Measurements from ENCODE around the gene UCMA. TPM values are rescaled to one million over a fixed set of nuclear protein-coding genes. Genes with fewer than 3 reads are reported as not detected.
"Not testable (repeated sequence)": the region's sequence is repeated elsewhere in the genome, so short reads cannot be mapped to it uniquely, and the experiment has no call there.

The UCMA gene
- not detected for total RNA-seq

- Histone ChIP-seq H3K4me3 (no peak within 1 kb of the TSS), H3K4me1 (replicated peaks in 1 of 2) (no peaks in the 10 kb centered on the region), H3K27ac (no peak within 1 kb of the TSS)
- no peak for ATAC-seq (replicated peaks in 6 of 8)
- 0 to 100% (median 80%) methylated on average over 1 to 4 of the region's 10 CpGs; no CpG with 5 or more reads in 5 of the 10 experiments for WGBS, 10 experiments
- in situ Hi-C loops (cut with MboI; ENCODE audit: low pct_unique_long_range_greater_than_20kb in 2 of 9, low sequenced_read_pairs in 9 of 9, unreplicated experiment in 9 of 9), result no loop called here
Observed at GRCh38 chr10:13234172-13234571, at the start of gene UCMA. Gene UCMA (minus strand): TSS chr10:13234374. CDS start chr10:13234258, 116 bp downstream.

DNA sequence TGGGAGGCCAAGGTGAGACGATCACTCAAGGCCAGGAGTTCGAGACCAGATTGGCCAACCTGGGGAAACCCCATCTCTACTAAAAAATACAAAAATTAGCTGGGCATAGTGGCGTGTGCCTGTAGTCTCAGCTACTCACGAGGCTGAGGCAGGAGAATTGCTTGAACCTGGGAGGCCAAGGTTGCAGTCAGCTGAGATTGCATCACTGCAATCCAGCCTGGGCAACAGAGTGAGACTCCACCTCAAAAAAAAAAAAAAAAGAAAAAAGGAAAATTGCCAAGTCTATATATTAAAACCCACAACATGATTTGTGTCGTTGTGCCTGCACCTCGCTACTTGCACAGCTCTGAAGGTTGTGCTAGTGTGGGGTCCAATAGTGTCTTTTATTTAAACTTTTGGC lies 48.2 kb upstream of the UCMA start:
- H3K4me1 ChIP-seq (replicated peaks in 1 of 2); H3K27ac ChIP-seq; H3K4me3 ChIP-seq; ATAC-seq (replicated peaks in 6 of 8): not testable (repeated sequence)
- in situ Hi-C loops (cut with MboI; ENCODE audit: low pct_unique_long_range_greater_than_20kb in 2 of 9, low sequenced_read_pairs in 9 of 9, unreplicated experiment in 9 of 9), result loop anchor here in 1 of 9 experiments (10.0 kb wide), 1 partner anchor 68 kb away; no protein-coding TSS in a partner anchor
- WGBS, 10 experiments, result 67 to 100% (median 95%) methylated on average over 1 to 3 of the region's 6 CpGs

DNA sequence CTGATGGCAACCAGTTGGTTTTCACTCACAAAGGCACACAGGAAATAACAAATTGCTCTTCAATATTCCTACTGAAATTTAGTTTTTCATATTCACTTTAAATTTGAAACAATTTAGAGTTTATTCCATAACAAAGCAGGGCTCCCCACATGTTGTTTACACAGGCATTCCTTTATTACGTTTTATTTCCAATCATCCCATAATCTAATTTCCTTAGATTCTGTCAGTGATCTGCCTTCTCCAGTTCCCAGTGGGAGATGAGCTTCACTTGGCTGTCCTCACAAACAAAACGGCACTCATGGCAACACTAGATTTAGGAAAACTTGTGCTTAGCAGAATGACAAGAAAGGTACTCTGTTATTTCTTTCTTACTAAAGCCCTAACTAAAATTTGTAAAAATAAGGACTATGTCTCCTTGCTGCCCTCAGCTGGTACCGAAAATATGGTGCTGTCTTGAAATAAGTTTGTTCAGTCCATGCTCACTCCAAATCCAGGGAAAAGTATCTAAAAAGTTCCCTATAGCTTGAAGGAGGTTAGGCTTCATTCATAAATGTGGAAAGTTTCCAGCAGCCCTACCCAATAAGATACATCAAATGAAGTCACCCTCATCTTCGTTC lies 42.7 kb upstream of the UCMA start:
- in situ Hi-C loops (cut with MboI; ENCODE audit: low pct_unique_long_range_greater_than_20kb in 2 of 9, low sequenced_read_pairs in 9 of 9, unreplicated experiment in 9 of 9), result no loop called here
- no peak for ATAC-seq (replicated peaks in 6 of 8)
- Histone ChIP-seq H3K27ac (no peak overlapping the region), H3K4me3 (no peak overlapping the region), H3K4me1 (replicated peaks in 1 of 2) (peaks cover 2 to 4% of the 10 kb centered on the region in 2 donors)
- WGBS, 10 experiments, result 36 to 100% (median 66%) methylated on average over 2 to 4 of the region's 4 CpGs

- WGBS, 10 experiments, result 90 to 100% (median 100%) methylated on average over 1 to 6 of the region's 11 CpGs; no CpG with 5 or more reads in 2 of the 10 experiments
- ATAC-seq (replicated peaks in 6 of 8); H3K4me3 ChIP-seq; H3K4me1 ChIP-seq (replicated peaks in 1 of 2); in situ Hi-C loops (cut with MboI; ENCODE audit: low pct_unique_long_range_greater_than_20kb in 2 of 9, low sequenced_read_pairs in 9 of 9, unreplicated experiment in 9 of 9); H3K27ac ChIP-seq: not testable (repeated sequence)
Observed at GRCh38 chr10:13276146-13276545, 42.0 kb upstream of the UCMA start.

GRCh38 chr10:13272164-13272571 lies 38.0 kb upstream of the UCMA start:
- 3 to 100% (median 88%) methylated on average over 1 to 11 of the region's 12 CpGs; no CpG with 5 or more reads in 3 of the 10 experiments for whole genome bisulfite sequencing, 10 experiments

GRCh38 chr10:13271552-13272163 lies 37.5 kb upstream of the UCMA start:
- Histone ChIP-seq H3K4me1 (replicated peaks in 1 of 2) (peaks cover 2 to 7% of the 10 kb centered on the region in 2 donors), H3K27ac (no peak overlapping the region), H3K4me3 (no peak overlapping the region)
- in situ Hi-C loops (cut with MboI; ENCODE audit: low pct_unique_long_range_greater_than_20kb in 2 of 9, low sequenced_read_pairs in 9 of 9, unreplicated experiment in 9 of 9), result no loop called here
- 0 to 100% (median 46%) methylated on average over 1 to 3 of the region's 14 CpGs; no CpG with 5 or more reads in 6 of the 10 experiments for WGBS, 10 experiments
- ATAC-seq (replicated peaks in 6 of 8), result peak in 4 of 8 experiments; percentile 22 to 71 (median 28)

More at GRCh38 chr10:13272164-13272571, 38.0 kb upstream of the UCMA start:
- no peak overlapping the region for H3K4me3 ChIP-seq
- H3K27ac ChIP-seq, result no peak overlapping the region
- in situ Hi-C loops (cut with MboI; ENCODE audit: low pct_unique_long_range_greater_than_20kb in 2 of 9, low sequenced_read_pairs in 9 of 9, unreplicated experiment in 9 of 9), result no loop called here
- H3K4me1 ChIP-seq (replicated peaks in 1 of 2), result peaks cover 2 to 7% of the 10 kb centered on the region in 2 donors
- peak in 3 of 8 experiments; percentile 29 to 92 (median 56) for ATAC-seq (replicated peaks in 6 of 8)

- Histone ChIP-seq H3K27ac (no peak overlapping the region), H3K4me3 (no peak overlapping the region), H3K4me1 (replicated peaks in 1 of 2) (peaks cover 2 to 7% of the 10 kb centered on the region in 2 donors)
- peak in 2 of 8 experiments; percentile 95 to 96 for ATAC-seq (replicated peaks in 6 of 8)
- in situ Hi-C loops (cut with MboI; ENCODE audit: low pct_unique_long_range_greater_than_20kb in 2 of 9, low sequenced_read_pairs in 9 of 9, unreplicated experiment in 9 of 9), result no loop called here
- WGBS, 10 experiments, result 17 to 100% (median 92%) methylated on average over 3 to 8 of the region's 9 CpGs
Observed at GRCh38 chr10:13270877-13271551, 36.8 kb upstream of the UCMA start.

DNA sequence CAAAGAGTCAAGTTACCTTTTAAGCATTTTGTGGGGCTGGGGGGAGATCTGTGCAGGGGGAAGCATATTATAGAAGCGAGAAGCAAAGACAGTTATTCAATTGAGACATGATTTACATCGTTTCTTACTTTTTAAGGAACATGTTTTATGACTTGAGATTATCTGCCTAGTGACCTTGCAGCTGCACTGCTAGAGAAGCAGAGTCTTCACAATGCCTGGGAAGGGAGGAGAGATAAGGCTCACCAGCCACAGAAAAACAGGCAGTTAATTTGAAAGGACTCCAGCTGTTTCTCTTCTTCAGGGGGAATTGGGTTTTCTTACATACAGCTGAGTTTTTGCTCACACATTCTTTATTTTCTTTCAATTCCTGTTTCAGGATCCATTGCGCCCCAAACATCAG lies 34.7 kb upstream of the UCMA start:
- in situ Hi-C loops (cut with MboI; ENCODE audit: low pct_unique_long_range_greater_than_20kb in 2 of 9, low sequenced_read_pairs in 9 of 9, unreplicated experiment in 9 of 9), result no loop called here
- no peak for ATAC-seq (replicated peaks in 6 of 8)
- peaks cover 2 to 7% of the 10 kb centered on the region in 2 donors for H3K4me1 ChIP-seq (replicated peaks in 1 of 2)
- WGBS, 10 experiments, result 0 to 47% (median 19%) methylated on average over 1 to 3 of the region's 3 CpGs
- H3K4me3 ChIP-seq, result no peak overlapping the region
- H3K27ac ChIP-seq, result no peak overlapping the region

- WGBS, 10 experiments, result 0 to 100% (median 66%) methylated on average over 1 to 4 of the region's 4 CpGs
- peaks cover 2 to 7% of the 10 kb centered on the region in 2 donors for H3K4me1 ChIP-seq (replicated peaks in 1 of 2)
- in situ Hi-C loops (cut with MboI; ENCODE audit: low pct_unique_long_range_greater_than_20kb in 2 of 9, low sequenced_read_pairs in 9 of 9, unreplicated experiment in 9 of 9), result no loop called here
- H3K4me3 ChIP-seq, result no peak overlapping the region
- no peak for ATAC-seq (replicated peaks in 6 of 8)
- no peak overlapping the region for H3K27ac ChIP-seq
Observed at GRCh38 chr10:13268310-13268709, 34.1 kb upstream of the UCMA start.

GRCh38 chr10:13263591-13263990 lies 29.4 kb upstream of the UCMA start:
- WGBS, 10 experiments, result 0 to 88% (median 63%) methylated on average over 1 to 6 of the region's 7 CpGs; no CpG with 5 or more reads in 4 of the 10 experiments
- Histone ChIP-seq H3K4me3 (no peak overlapping the region), H3K4me1 (replicated peaks in 1 of 2) (no peaks in the 10 kb centered on the region), H3K27ac (no peak overlapping the region)
- in situ Hi-C loops (cut with MboI; ENCODE audit: low pct_unique_long_range_greater_than_20kb in 2 of 9, low sequenced_read_pairs in 9 of 9, unreplicated experiment in 9 of 9), result no loop called here
- no peak for ATAC-seq (replicated peaks in 6 of 8)

DNA sequence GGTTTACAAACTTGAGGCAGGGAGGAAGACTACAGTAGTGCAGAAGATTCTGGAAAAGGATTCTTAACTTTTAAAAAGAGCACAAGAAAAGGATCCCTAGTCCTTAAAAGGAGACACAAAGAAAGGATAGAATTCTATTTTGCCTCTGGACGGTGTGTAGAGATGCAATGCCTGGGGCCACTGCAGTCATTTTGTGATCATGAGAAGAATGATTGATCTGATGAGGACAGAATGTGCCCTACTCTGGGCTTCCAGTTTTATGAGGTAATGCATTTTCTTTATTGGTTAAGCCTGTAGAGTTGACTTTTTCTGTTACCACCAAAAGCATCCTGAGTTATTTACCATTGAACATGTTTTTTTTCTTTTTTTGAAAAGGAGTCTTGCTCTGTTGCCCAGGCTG lies 28.3 kb upstream of the UCMA start:
- no peak for ATAC-seq (replicated peaks in 6 of 8)
- Histone ChIP-seq H3K4me3 (no peak overlapping the region), H3K4me1 (replicated peaks in 1 of 2) (no peaks in the 10 kb centered on the region), H3K27ac (no peak overlapping the region)
- in situ Hi-C loops (cut with MboI; ENCODE audit: low pct_unique_long_range_greater_than_20kb in 2 of 9, low sequenced_read_pairs in 9 of 9, unreplicated experiment in 9 of 9), result no loop called here
- 85 to 100% (median 100%) methylated on average over 1 of the region's 1 CpG; no CpG with 5 or more reads in 5 of the 10 experiments for WGBS, 10 experiments

DNA sequence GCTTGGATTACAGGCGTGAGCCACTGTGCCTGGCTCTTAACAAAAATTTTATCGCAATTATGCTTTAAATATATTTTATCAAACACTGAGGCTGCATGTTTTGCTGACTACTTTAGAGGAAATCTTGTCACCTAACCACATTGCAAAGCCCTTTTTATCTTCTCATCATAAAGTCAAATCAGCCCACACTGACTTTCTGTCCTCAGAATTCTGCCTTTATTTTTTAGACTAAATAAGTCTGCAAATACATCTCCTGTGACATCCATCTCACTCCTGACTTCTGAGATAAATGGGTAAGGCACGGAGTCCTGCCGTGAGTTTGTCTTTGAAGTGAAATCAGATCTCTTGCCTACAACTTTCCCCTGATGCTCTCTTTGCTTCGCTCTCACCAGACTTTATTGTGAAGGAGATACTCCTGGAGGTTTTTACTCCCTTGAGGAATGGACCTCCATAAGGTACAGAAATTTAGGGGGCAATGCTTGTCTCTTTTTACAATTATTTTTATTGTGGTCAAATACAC lies 23.5 kb upstream of the UCMA start:
- 20 to 79% (median 60%) methylated on average over 1 to 5 of the region's 5 CpGs for WGBS, 10 experiments
- in situ Hi-C loops (cut with MboI; ENCODE audit: low pct_unique_long_range_greater_than_20kb in 2 of 9, low sequenced_read_pairs in 9 of 9, unreplicated experiment in 9 of 9), result no loop called here
- ATAC-seq (replicated peaks in 6 of 8), result no peak

GRCh38 chr10:13256627-13257026 lies 22.5 kb upstream of the UCMA start:
- ATAC-seq (replicated peaks in 6 of 8), result no peak
- Histone ChIP-seq H3K27ac (no peak overlapping the region), H3K4me3 (no peak overlapping the region), H3K4me1 (replicated peaks in 1 of 2) (no peaks in the 10 kb centered on the region)
- WGBS, 10 experiments, result 27 to 86% (median 66%) methylated on average over 1 to 2 of the region's 2 CpGs; no CpG with 5 or more reads in 2 of the 10 experiments
- in situ Hi-C loops (cut with MboI; ENCODE audit: low pct_unique_long_range_greater_than_20kb in 2 of 9, low sequenced_read_pairs in 9 of 9, unreplicated experiment in 9 of 9), result no loop called here

More for the DNA sequence above, 23.5 kb upstream of the UCMA start:
- Histone ChIP-seq H3K4me1 (replicated peaks in 1 of 2) (no peaks in the 10 kb centered on the region), H3K27ac (no peak overlapping the region), H3K4me3 (no peak overlapping the region)

Data from motor neuron (in vitro differentiated cells).